T-helper 2 cell (primary cell): ENCODE measurements around the gene SPTSSB.

Experiments used
- DNase-seq, 5 experiments: peaks; one replicate each; pipeline versions ENCODE4 v3.0.0 to v3.0.0-alpha.2; 2012 to 2022

SPTSSB gene

GRCh38 chr3:161390200-161390599, 18.9 kb upstream of the SPTSSB start:
- DNase-seq, result no peak

- DNase-seq, result no peak
Measured at GRCh38 chr3:161389445-161390035, 18.2 kb upstream of the SPTSSB start.

- no peak for DNase-seq
Measured at GRCh38 chr3:161388855-161389254, 17.5 kb upstream of the SPTSSB start.

- no peak for DNase-seq
Measured at GRCh38 chr3:161386991-161387770, 15.9 kb upstream of the SPTSSB start.

GRCh38 chr3:161372321-161373260, 1.3 kb upstream of the SPTSSB start:
- peak in 2 of 5 experiments; percentile 17 to 27 for DNase-seq

GRCh38 chr3:161369531-161369930, 1.8 kb downstream of the SPTSSB start:
- no peak for DNase-seq

- no peak for DNase-seq
Measured at GRCh38 chr3:161366094-161366493, 5.2 kb downstream of the SPTSSB start.

- no peak for DNase-seq
Measured at GRCh38 chr3:161358488-161358887, 12.8 kb downstream of the SPTSSB start.

GRCh38 chr3:161356287-161356686, 15.0 kb downstream of the SPTSSB start:
- no peak for DNase-seq

- no peak for DNase-seq
Measured at GRCh38 chr3:161355508-161355907, 15.8 kb downstream of the SPTSSB start.

- DNase-seq, result no peak
Measured at GRCh38 chr3:161354554-161354953, 16.8 kb downstream of the SPTSSB start.

- no peak for DNase-seq
Measured at GRCh38 chr3:161351330-161351729, 20.0 kb downstream of the SPTSSB start.

- no peak for DNase-seq
Measured at GRCh38 chr3:161350916-161351315, 20.4 kb downstream of the SPTSSB start.

GRCh38 chr3:161349529-161350312, 21.6 kb downstream of the SPTSSB start:
- peak in 2 of 5 experiments; percentile 43 to 61 for DNase-seq

GRCh38 chr3:161348796-161349400, 22.4 kb downstream of the SPTSSB start:
- DNase-seq, result no peak

GRCh38 chr3:161347726-161348125, 23.6 kb downstream of the SPTSSB start:
- DNase-seq, result no peak

GRCh38 chr3:161345023-161345422, 26.3 kb downstream of the SPTSSB start:
- no peak for DNase-seq

- no peak for DNase-seq
Measured at GRCh38 chr3:161343986-161344385, 27.3 kb downstream of the SPTSSB start.

- DNase-seq, result no peak
Measured at GRCh38 chr3:161343540-161343939, 27.8 kb downstream of the SPTSSB start.

GRCh38 chr3:161342629-161343028, 28.7 kb downstream of the SPTSSB start:
- DNase-seq, result no peak

- no peak for DNase-seq
Measured at GRCh38 chr3:161339517-161340500, 31.5 kb downstream of the SPTSSB start.
